ENCODE data around the gene COMT. TPM values are rescaled to one million over a fixed set of nuclear protein-coding genes. Genes with fewer than 3 reads are reported as not detected.

COMT gene
- total and polyA plus RNA-seq, 3 experiments from 2014 or later, result 89.3 to 93.7 (median 92.7) TPM

- Histone ChIP-seq H3K27me3 (ENCODE audit: insufficient read depth, low read length, poor library complexity, severe bottlenecking) (no peaks in the 10 kb centered on the region), H3K4me1 (ENCODE audit: insufficient read depth, low read length) (peaks cover 4% of the 10 kb centered on the region), H3K36me3 (ENCODE audit: insufficient read depth, low read length) (no peaks in the 10 kb centered on the region), H3K27ac (ENCODE audit: low read depth, low read length) (no peak overlapping the region), H3K9me3 (ENCODE audit: low read length) (peaks cover 6% of the 10 kb centered on the region), H3K4me3 (ENCODE audit: low read length) (no peak overlapping the region)
- Mint-ChIP-seq H3K36me3 (peaks cover 0 to 17% (median 0%) of the 10 kb centered on the region in 3 donors), H3K4me3 (no peak overlapping the region), H3K9me3 (peaks cover 3 to 18% (median 15%) of the 10 kb centered on the region in 5 donors), H3K27me3 (peaks cover 4 to 6% of the 10 kb centered on the region in 2 donors), H3K4me1 (no peaks in the 10 kb centered on the region), H3K27ac (no peak overlapping the region)
- CTCF ChIA-PET, result interaction anchor here (1.3 kb wide), 1 partner anchor 10 kb away, joined by 3 read pairs; no protein-coding TSS in a partner anchor
- DNase-seq, result peak in 1 of 5 donors; percentile 27
- POLR2A ChIA-PET, result no interaction called here
Measured at GRCh38 chr22:20001082-20001638, 59.6 kb downstream of the COMT start.

GRCh38 chr22:20002128-20002527, 60.6 kb downstream of the COMT start:
- CTCF ChIA-PET, result interaction anchor here (1.3 kb wide), 1 partner anchor 9 kb away, joined by 3 read pairs; no protein-coding TSS in a partner anchor
- peaks cover 0 to 6% of the 10 kb centered on the region in 2 donors for H3K27me3 Mint-ChIP-seq
- Histone ChIP-seq H3K4me1 (ENCODE audit: insufficient read depth, low read length) (peaks cover 4% of the 10 kb centered on the region), H3K36me3 (ENCODE audit: insufficient read depth, low read length) (no peaks in the 10 kb centered on the region), H3K27ac (ENCODE audit: low read depth, low read length) (peak overlapping the region; percentile 52), H3K27me3 (ENCODE audit: insufficient read depth, low read length, poor library complexity, severe bottlenecking) (no peaks in the 10 kb centered on the region), H3K9me3 (ENCODE audit: low read length) (peaks cover 6% of the 10 kb centered on the region), H3K4me3 (ENCODE audit: low read length) (no peak overlapping the region)
- H3K4me1 Mint-ChIP-seq, result no peaks in the 10 kb centered on the region
- POLR2A ChIA-PET, result interaction anchor here (0.6 kb wide), 1 partner anchor 32 kb away, joined by 3 read pairs; no protein-coding TSS in a partner anchor
- no peak overlapping the region for H3K27ac Mint-ChIP-seq
- no peak for DNase-seq
- no peak overlapping the region for H3K4me3 Mint-ChIP-seq
- H3K36me3 Mint-ChIP-seq, result peaks cover 0 to 17% (median 0%) of the 10 kb centered on the region in 3 donors
- peaks cover 3 to 18% (median 15%) of the 10 kb centered on the region in 5 donors for H3K9me3 Mint-ChIP-seq

- H3K36me3 Mint-ChIP-seq, result peaks cover 0 to 17% (median 0%) of the 10 kb centered on the region in 3 donors
- no peak overlapping the region for H3K27ac Mint-ChIP-seq
- no peaks in the 10 kb centered on the region for H3K36me3 ChIP-seq (ENCODE audit: insufficient read depth, low read length)
- H3K9me3 Mint-ChIP-seq, result peaks cover 3 to 18% (median 15%) of the 10 kb centered on the region in 5 donors
- no peaks in the 10 kb centered on the region for H3K27me3 ChIP-seq (ENCODE audit: insufficient read depth, low read length, poor library complexity, severe bottlenecking)
- no peak overlapping the region for H3K4me3 Mint-ChIP-seq
- peaks cover 0 to 6% of the 10 kb centered on the region in 2 donors for H3K27me3 Mint-ChIP-seq
- ChIA-PET POLR2A (no interaction called here), CTCF (no interaction called here)
- peaks cover 4% of the 10 kb centered on the region for H3K4me1 ChIP-seq (ENCODE audit: insufficient read depth, low read length)
- H3K4me1 Mint-ChIP-seq, result no peaks in the 10 kb centered on the region
- peaks cover 6% of the 10 kb centered on the region for H3K9me3 ChIP-seq (ENCODE audit: low read length)
- H3K27ac ChIP-seq (ENCODE audit: low read depth, low read length), result peak overlapping the region; percentile 52
- DNase-seq, result no peak
- no peak overlapping the region for H3K4me3 ChIP-seq (ENCODE audit: low read length)
Measured at GRCh38 chr22:20002636-20003035, 61.1 kb downstream of the COMT start.

- Histone ChIP-seq H3K36me3 (ENCODE audit: insufficient read depth, low read length) (no peaks in the 10 kb centered on the region), H3K27me3 (ENCODE audit: insufficient read depth, low read length, poor library complexity, severe bottlenecking) (no peaks in the 10 kb centered on the region), H3K4me3 (ENCODE audit: low read length) (no peak overlapping the region), H3K27ac (ENCODE audit: low read depth, low read length) (no peak overlapping the region), H3K9me3 (ENCODE audit: low read length) (peaks cover 6% of the 10 kb centered on the region), H3K4me1 (ENCODE audit: insufficient read depth, low read length) (peaks cover 4% of the 10 kb centered on the region)
- no peaks in the 10 kb centered on the region for H3K4me1 Mint-ChIP-seq
- no peak overlapping the region for H3K27ac Mint-ChIP-seq
- CTCF ChIA-PET, result no interaction called here
- peaks cover 3 to 18% (median 15%) of the 10 kb centered on the region in 5 donors for H3K9me3 Mint-ChIP-seq
- POLR2A ChIA-PET, result no interaction called here
- DNase-seq, result no peak
- peaks cover 0 to 17% (median 0%) of the 10 kb centered on the region in 3 donors for H3K36me3 Mint-ChIP-seq
- H3K4me3 Mint-ChIP-seq, result no peak overlapping the region
- peaks cover 0 to 6% of the 10 kb centered on the region in 2 donors for H3K27me3 Mint-ChIP-seq
Measured at GRCh38 chr22:20003304-20003703, 61.7 kb downstream of the COMT start.

- Histone ChIP-seq H3K4me1 (ENCODE audit: insufficient read depth, low read length) (peaks cover 7% of the 10 kb centered on the region), H3K9me3 (ENCODE audit: low read length) (peaks cover 6% of the 10 kb centered on the region), H3K27me3 (ENCODE audit: insufficient read depth, low read length, poor library complexity, severe bottlenecking) (no peaks in the 10 kb centered on the region), H3K4me3 (ENCODE audit: low read length) (no peak overlapping the region), H3K36me3 (ENCODE audit: insufficient read depth, low read length) (no peaks in the 10 kb centered on the region), H3K27ac (ENCODE audit: low read depth, low read length) (no peak overlapping the region)
- DNase-seq, result no peak
- Mint-ChIP-seq H3K4me1 (no peaks in the 10 kb centered on the region), H3K36me3 (peaks cover 0 to 17% (median 0%) of the 10 kb centered on the region in 3 donors), H3K27me3 (peaks cover 0 to 6% of the 10 kb centered on the region in 2 donors), H3K9me3 (peaks cover 3 to 18% (median 15%) of the 10 kb centered on the region in 5 donors), H3K4me3 (no peak overlapping the region), H3K27ac (no peak overlapping the region)
- ChIA-PET POLR2A (no interaction called here), CTCF (no interaction called here)
Measured at GRCh38 chr22:20004464-20004863, 62.9 kb downstream of the COMT start.

- Mint-ChIP-seq H3K27ac (no peak overlapping the region), H3K4me3 (peak overlapping the region in 1 of 7 donors; percentile 64), H3K27me3 (no peaks in the 10 kb centered on the region), H3K36me3 (peaks cover 0 to 13% (median 0%) of the 10 kb centered on the region in 3 donors), H3K9me3 (peaks cover 0 to 9% (median 8%) of the 10 kb centered on the region in 5 donors), H3K4me1 (no peaks in the 10 kb centered on the region)
- Histone ChIP-seq H3K27ac (ENCODE audit: low read depth, low read length) (no peak overlapping the region), H3K36me3 (ENCODE audit: insufficient read depth, low read length) (no peaks in the 10 kb centered on the region), H3K4me3 (ENCODE audit: low read length) (no peak overlapping the region), H3K4me1 (ENCODE audit: insufficient read depth, low read length) (peaks cover 30% of the 10 kb centered on the region), H3K9me3 (ENCODE audit: low read length) (peaks cover 6% of the 10 kb centered on the region), H3K27me3 (ENCODE audit: insufficient read depth, low read length, poor library complexity, severe bottlenecking) (no peaks in the 10 kb centered on the region)
- CTCF ChIA-PET, result no interaction called here
- peak in 1 of 5 donors; percentile 31 for DNase-seq
- POLR2A ChIA-PET, result interaction anchor here (0.5 kb wide), 1 partner anchor 909 kb away, joined by 3 read pairs; no protein-coding TSS in a partner anchor
Measured at GRCh38 chr22:20008221-20008995, 66.8 kb downstream of the COMT start.

GRCh38 chr22:20009018-20009491, 67.5 kb downstream of the COMT start:
- H3K4me1 ChIP-seq (ENCODE audit: insufficient read depth, low read length), result peaks cover 31% of the 10 kb centered on the region
- H3K9me3 ChIP-seq (ENCODE audit: low read length), result peaks cover 6% of the 10 kb centered on the region
- H3K4me3 Mint-ChIP-seq, result peak overlapping the region in 1 of 7 donors; percentile 64
- no peaks in the 10 kb centered on the region for H3K36me3 ChIP-seq (ENCODE audit: insufficient read depth, low read length)
- no peaks in the 10 kb centered on the region for H3K4me1 Mint-ChIP-seq
- no peaks in the 10 kb centered on the region for H3K27me3 ChIP-seq (ENCODE audit: insufficient read depth, low read length, poor library complexity, severe bottlenecking)
- H3K27ac Mint-ChIP-seq, result no peak overlapping the region
- peaks cover 0 to 6% (median 0%) of the 10 kb centered on the region in 3 donors for H3K36me3 Mint-ChIP-seq
- ChIA-PET CTCF (no interaction called here), POLR2A (no interaction called here)
- H3K27me3 Mint-ChIP-seq, result no peaks in the 10 kb centered on the region
- no peak overlapping the region for H3K27ac ChIP-seq (ENCODE audit: low read depth, low read length)
- DNase-seq, result peak in 1 of 5 donors; percentile 11
- H3K4me3 ChIP-seq (ENCODE audit: low read length), result no peak overlapping the region
- H3K9me3 Mint-ChIP-seq, result peaks cover 0 to 5% (median 2%) of the 10 kb centered on the region in 5 donors

Measured in CD8-positive, alpha-beta memory T cell (primary cell).